ENCODE data around the gene TRNT1.

GRCh38 chr3:3179407-3180094 is 52.8 kb downstream of the TRNT1 start, which contains the start of gene CRBN:
- 0 out of 2 replicates have a peak, but pooled peaks have one; percentile 31 for TF ChIP-seq ARNT (IDR thresholded peaks at IDR 0.05)
- peak; percentile 59; the same call in 1 of the 2 replicates for TF ChIP-seq FOXK2 (IDR thresholded peaks at IDR 0.05)

Measured in HEK293T (cell line).